COLO829 (cell line): ENCODE data around the gene EPHA6.
"Not testable (repeated sequence)": the region's sequence is repeated elsewhere in the genome, so short reads cannot be mapped to it uniquely, and the experiment has no call there.

Experiments used
- DNase-seq: peaks from one replicate; pipeline ENCODE4 v3.0.0; 2012; ENCODE audit warnings: low spot score

EPHA6 gene

DNA sequence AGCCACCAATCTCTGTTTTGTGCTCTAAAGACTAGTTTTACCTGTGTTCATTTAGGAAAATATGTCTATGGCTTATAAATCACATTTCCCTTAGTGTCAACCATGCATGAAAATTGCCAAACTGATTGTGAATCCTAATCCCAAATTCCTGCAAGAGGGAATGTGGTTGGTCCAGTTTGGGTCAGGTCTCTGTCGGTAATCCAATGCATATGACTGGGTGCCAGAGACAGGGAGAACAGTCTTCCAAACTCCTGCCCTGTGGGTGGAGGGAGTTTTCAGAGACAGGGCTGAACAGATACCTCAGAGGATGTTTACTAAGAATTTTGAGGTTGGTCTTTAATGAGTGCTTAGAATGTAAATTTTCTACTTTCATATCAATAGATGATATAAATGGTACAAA, 649.6 kb downstream of the EPHA6 start:
- DNase-seq, result no peak

DNA sequence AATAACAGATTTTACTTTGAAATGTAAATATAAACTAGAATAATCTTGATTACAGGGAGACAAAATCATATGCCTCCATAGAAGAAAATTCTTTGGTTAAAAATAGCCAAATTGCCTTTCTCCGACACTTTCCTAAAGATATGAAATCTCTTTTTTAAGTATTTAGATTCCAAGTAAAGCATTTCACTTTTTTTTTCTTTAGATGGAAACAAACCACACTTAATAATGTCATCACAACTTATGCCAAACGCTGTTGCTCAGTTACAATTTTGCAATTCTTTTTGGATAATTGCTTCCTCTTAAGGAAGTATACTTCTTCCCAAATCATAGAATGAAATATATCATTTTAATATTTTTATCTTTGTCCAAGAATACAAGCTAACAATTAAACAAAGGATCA, 656.1 kb downstream of the EPHA6 start:
- DNase-seq, result no peak

DNA sequence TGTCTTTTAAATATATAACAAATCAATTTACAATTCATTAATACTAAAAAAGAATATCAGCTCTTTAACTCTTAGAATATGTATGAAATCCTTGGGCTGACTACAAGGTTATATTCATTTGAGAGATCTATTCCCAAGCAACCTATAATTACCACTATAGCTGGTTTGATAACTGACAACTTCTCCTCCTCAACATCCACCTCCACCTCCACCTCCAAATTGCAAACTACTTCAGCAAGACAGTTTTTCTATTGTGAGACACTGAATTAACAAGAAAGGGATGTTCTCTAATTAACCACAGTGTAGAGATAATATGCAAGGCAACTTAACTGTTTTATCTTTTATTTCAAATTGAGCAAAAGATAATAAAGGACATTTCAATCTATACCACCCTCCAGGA, 665.3 kb downstream of the EPHA6 start:
- DNase-seq, result no peak

- DNase-seq, result not testable (repeated sequence)
Observed at GRCh38 chr3:97480696-97481289, 666.4 kb downstream of the EPHA6 start.

GRCh38 chr3:97481416-97481815, 667.0 kb downstream of the EPHA6 start:
- no peak for DNase-seq

GRCh38 chr3:97485206-97485605, 670.8 kb downstream of the EPHA6 start:
- DNase-seq, result no peak

DNA sequence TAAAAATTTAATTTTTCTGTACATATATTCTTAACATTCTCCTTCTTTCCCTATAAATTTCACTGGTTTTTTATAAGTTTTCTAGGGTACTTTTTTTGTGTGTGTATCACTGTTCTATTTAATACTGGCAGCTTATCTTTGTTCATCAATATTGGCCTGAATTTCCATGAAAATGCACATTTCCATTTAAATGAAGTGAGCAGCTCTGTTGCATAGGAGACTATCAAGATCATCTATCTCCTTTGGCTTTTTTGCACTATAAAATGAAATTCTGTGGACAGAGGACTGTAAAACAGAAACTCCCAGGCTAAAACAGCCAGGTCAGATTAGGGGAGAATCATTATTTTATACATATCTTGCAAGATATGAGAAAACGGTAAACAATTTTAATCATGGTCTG, 673.2 kb downstream of the EPHA6 start:
- no peak for DNase-seq

GRCh38 chr3:97488741-97489140, 674.3 kb downstream of the EPHA6 start:
- DNase-seq, result no peak

- no peak for DNase-seq
Observed at GRCh38 chr3:97495896-97496295, 681.5 kb downstream of the EPHA6 start.

GRCh38 chr3:97497138-97497537, 682.7 kb downstream of the EPHA6 start:
- no peak for DNase-seq

- DNase-seq, result no peak
Observed at GRCh38 chr3:97504463-97504862, 690.1 kb downstream of the EPHA6 start.

DNA sequence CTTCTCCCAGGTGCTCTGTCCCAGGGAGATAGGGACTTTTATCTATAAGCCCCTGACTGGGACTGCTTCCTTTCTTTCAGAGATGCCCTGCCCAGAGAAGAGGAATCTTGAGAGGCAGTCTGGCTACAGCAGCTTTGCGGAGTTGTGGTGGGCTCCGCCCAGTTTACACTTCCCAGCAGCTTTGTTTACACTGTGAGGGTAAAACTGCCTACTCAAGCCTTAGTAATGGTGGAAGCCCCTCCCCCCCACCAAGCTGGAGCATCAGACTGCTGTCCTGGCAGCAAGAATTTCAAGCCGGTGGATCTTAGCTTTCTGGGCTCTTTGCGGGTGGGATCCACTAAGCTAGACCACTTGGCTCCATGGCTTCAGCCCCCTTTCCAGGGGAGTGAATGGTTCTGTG, 696.4 kb downstream of the EPHA6 start:
- no peak for DNase-seq

GRCh38 chr3:97515076-97515475, 700.7 kb downstream of the EPHA6 start:
- DNase-seq, result no peak

DNA sequence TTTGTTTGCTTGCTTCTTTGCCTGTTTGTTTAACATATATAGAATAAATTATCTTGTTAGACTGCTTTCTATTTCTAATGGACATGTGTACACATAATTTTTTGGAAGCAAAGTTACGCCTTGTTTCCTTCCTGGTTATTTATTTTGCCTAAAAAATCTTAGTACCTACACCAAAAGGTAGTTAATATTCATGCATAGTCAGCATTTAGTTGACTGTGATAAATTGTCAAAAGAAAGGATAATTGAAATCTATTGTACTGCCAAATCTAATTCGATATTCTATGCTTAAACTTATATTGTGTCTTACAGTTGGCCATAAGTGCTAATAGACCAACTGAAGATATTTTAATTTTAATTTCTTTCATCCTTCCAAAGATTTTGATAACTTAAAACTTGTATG, 716.3 kb downstream of the EPHA6 start:
- DNase-seq, result no peak

GRCh38 chr3:97547573-97547972, 733.2 kb downstream of the EPHA6 start:
- not testable (repeated sequence) for DNase-seq

DNA sequence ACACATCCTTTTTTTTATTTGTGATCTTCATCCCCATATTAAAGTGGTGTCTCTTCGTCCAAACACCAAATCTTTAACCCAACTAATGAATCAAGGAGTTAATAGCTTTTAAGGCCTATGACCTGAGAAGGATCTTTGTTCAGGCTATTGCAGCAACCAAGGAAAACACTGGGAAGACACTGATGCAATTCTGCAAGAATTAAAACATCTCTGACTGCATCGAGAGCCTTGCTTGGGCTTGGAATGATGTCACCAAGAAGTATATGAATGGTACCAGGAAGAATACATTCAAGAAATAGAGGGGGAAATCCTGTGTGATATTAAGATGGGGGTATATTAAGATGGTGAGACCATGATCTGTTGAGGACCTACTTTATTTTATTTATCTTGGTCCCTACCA, 736.0 kb downstream of the EPHA6 start:
- no peak for DNase-seq

DNA sequence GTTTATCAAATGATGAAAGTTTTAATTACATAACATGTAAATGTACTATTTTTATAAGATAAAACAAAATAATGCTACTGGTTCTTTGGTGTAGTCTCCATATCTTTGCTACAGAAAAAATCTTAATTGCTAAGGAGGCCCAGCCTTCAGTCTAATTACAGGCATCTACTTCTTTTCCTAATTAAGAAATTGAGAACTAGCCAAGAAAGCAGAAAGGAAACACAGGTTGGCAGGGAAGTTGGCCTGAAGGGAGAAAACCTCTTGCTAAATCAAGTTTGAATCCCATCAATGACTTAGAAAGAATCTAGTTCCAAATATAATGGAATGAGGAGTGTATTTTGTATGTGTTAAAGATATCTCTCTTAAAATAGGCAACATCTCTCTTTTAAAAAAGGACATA, 737.8 kb downstream of the EPHA6 start:
- DNase-seq, result no peak

- DNase-seq, result no peak
Observed at GRCh38 chr3:97575742-97576141, 761.3 kb downstream of the EPHA6 start.

- DNase-seq, result no peak
Observed at GRCh38 chr3:97576221-97576620, 761.8 kb downstream of the EPHA6 start.

GRCh38 chr3:97579365-97579764, 765.0 kb downstream of the EPHA6 start:
- no peak for DNase-seq

- no peak for DNase-seq
Observed at GRCh38 chr3:97610626-97611025, 796.2 kb downstream of the EPHA6 start.

GRCh38 chr3:97612632-97613031, 798.2 kb downstream of the EPHA6 start:
- no peak for DNase-seq

DNA sequence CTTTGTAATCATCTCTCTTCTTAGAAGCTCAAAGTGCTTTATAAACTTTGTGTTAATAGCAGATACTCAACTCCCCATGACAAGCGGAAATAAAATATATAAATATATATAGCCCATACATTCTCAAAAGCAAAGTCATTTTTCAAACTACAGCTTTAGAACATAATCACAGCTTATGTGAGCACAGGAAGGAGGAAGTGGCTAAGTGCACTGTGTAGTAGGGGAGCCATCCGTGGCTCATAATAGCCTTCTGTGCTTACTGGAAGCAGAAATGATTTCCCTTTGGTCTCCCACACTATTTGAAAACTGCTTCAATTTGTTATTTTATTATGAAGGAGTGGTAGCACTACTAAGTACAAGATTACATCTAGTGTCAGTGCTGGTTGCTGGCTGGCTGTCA, 798.7 kb downstream of the EPHA6 start:
- DNase-seq, result no peak

DNA sequence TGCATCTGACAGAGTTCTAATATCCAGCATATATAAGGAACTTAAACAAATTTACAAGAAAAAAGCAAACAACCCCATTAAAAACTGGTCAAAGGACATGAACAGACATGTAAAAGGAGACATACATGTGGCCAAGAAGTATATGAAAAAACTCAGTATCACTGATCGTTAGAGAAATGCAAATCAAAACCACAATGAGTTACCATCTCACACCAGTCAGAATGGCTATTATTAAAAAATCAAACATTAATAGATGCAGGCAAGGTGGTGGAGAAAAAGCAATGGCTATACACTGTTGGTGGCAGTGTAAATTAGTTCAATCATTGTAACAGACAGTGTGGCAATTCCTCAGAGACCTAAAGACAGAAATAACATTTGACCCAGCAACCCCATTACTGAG, 806.1 kb downstream of the EPHA6 start:
- DNase-seq, result not testable (repeated sequence)

DNA sequence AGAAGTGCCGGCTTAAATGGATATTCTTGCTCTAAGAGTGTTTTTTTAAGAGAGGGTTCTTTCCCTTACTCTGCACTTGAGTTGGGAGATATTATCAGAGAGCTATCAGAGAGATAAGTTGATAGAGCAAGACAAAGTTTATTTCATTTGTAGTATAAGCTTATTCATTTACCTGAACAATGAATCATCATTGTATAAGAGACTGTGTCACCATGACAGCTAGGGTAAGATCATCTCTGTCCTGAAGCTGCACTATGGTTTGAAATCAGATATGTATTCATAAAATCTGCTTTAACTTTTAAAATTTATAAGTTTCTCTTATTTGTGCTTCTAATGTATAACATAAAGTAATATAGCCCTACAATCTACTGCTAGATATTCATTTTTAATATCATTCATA, 822.1 kb downstream of the EPHA6 start:
- DNase-seq, result no peak
